ENCODE results near the gene ELFN2.

GRCh38 chr22:37373451-37373850, 53.8 kb downstream of the ELFN2 start:
- TF ChIP-seq MAX (IDR thresholded peaks at IDR 0.05) (no peak), TEAD4 (IDR thresholded peaks at IDR 0.05) (no peak), ZBTB7A (IDR thresholded peaks at IDR 0.05; ENCODE audit: low read depth) (no peak), NFIC (IDR thresholded peaks at IDR 0.05) (no peak), EP300 (IDR thresholded peaks at IDR 0.05; ENCODE audit: borderline replicate concordance) (no peak), TCF12 (IDR thresholded peaks at IDR 0.05; ENCODE audit: low read depth) (no peak), CREB1 (IDR thresholded peaks at IDR 0.05; ENCODE audit: low read depth) (no peak), TAF1 (IDR thresholded peaks at IDR 0.05; ENCODE audit: low read depth) (no peak), EGR1 (IDR thresholded peaks at IDR 0.05) (no peak), CEBPB (IDR thresholded peaks at IDR 0.05) (no peak), YY1 (IDR thresholded peaks at IDR 0.05; ENCODE audit: low read depth) (no peak), RAD21 (IDR thresholded peaks at IDR 0.05; ENCODE audit: low read depth) (no peak), REST (IDR thresholded peaks at IDR 0.05; ENCODE audit: low read depth) (no peak)

Data from Ishikawa (cell line).